NCI-H146 (cell line): ENCODE data around the gene CDH3.

Source experiments
- DNase-seq: peaks from one replicate; lab custom pipeline; 2025; lab: John Stamatoyannopoulos, UW

CDH3 gene

GRCh38 chr16:68651136-68651535, 6.0 kb downstream of the CDH3 start:
- DNase-seq, result no peak

GRCh38 chr16:68652659-68653058, 7.5 kb downstream of the CDH3 start:
- no peak for DNase-seq

DNA sequence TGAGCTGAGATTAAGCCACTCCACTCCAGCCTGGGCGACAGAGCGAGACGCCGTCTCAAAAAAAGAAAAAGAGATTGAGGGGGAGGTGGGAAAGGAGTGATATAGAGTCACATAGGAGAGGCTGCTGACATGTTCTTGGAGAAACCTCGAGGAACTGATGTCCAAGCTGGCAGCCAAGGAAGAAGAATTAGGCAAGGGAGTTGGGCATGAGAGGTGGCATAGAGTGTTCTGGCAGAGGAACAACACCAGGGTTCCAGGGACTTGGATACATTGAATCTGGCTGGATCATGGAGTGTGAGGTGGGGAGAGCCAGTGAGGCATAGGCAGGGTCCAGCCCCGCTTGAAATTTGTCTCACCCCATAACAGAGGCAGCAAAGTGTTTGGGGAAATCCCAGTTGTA, 10.7 kb downstream of the CDH3 start:
- DNase-seq, result no peak

DNA sequence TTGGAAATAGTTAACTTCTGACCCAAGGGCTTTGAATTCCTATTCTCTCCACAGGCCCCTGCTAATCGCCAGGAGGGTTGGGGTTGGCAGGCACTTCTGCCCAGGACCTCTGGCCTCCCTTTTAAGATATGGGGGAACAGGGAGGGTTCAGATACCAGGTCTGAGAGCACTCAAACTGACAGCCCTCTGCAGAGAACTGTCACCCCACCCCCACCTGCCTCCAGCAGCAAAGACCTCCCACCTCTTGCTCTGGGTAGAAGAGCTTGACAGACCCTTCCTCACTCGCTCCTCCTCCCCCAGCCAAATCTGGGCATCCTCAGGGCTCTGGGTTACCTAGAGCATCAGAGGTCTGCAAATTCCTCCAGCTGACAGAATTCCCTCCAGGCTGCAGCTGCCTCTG, 11.6 kb downstream of the CDH3 start:
- DNase-seq, result no peak

- DNase-seq, result no peak
Measured at GRCh38 chr16:68658341-68658973, 13.3 kb downstream of the CDH3 start.

GRCh38 chr16:68658974-68659360, 13.9 kb downstream of the CDH3 start:
- DNase-seq, result no peak

- no peak for DNase-seq
Measured at GRCh38 chr16:68659412-68660358, 14.6 kb downstream of the CDH3 start.

DNA sequence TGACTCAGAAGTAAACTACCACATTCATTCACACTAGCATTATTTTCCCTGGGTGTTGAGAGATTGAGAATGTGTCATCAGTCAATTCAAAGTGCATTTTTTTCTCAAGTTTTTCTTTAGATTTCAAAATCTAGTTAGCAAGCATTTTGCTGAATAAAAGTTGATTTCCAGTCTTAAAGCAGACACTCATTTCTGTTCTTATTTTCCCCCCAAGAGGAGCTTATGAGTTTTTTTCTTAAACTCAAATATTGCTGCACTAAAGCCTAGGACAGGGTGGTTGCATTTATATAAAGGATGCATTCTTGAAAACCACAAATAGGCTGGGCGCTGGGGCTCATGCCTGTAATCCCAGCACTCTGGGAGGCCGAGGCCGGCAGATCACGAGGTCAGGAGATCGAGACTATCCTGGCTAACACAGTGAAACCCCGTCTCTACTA, 15.3 kb downstream of the CDH3 start:
- no peak for DNase-seq

- no peak for DNase-seq
Measured at GRCh38 chr16:68662035-68662434, 16.9 kb downstream of the CDH3 start.

DNA sequence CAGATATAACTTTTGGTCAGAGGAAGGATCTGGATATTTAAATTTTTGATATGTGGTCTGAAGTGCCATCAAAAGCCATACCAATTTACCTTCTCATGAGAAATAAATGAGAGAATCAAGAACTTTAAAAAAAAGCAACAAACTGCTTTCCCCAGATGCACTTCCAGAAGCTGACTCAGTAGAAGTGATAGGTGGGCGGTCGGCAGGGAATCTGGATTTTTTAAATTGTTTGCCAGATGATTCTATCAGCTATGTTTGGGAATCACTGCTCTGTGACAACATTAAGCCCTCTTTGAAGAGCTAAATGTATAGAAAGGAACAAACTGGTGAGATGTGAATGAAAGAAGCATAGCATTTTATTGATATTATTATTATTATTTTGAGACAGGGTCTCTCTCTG, 19.2 kb downstream of the CDH3 start:
- no peak for DNase-seq

GRCh38 chr16:68665501-68665900, 20.4 kb downstream of the CDH3 start:
- DNase-seq, result no peak

GRCh38 chr16:68668266-68668665, 23.2 kb downstream of the CDH3 start:
- no peak for DNase-seq

- DNase-seq, result no peak
Measured at GRCh38 chr16:68676113-68676860, 31.2 kb downstream of the CDH3 start.

GRCh38 chr16:68681038-68681437, 35.9 kb downstream of the CDH3 start:
- no peak for DNase-seq

DNA sequence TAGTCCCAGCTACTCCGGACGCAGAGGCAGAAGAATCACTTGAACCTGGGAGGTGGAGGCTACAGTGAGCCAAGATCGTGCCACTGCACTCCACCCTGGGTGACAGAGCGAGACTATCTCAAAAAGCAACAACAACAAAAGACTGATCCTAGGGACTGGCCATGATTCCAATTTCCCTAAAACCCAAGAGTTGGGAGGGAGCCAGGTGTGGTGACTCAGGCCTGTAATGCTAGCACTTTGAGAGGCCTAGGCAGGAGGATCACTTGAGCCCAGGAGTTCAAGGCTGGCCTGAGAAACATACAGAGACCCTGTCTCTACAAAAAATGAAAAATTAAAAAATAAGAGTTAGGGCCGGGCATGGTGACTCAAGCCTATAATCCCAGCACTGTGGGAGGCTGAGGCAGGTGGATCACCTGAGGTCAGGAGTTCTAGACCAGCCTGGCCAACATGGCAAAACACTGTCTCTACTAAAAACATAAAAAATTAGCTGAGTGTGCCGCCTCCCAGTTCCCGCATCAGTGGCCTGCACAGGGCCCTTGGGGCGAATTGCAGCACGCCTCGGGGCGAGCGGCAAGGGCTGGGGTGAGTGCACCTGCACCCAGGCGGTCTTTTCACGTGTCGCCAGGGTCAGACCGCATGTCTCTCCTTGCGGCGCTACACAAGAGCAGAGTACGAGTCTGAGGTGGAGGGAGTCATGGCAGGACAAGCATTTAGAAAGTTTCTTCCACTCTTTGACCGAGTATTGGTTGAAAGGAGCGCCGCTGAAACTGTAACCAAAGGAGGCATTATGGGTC, 40.8 kb downstream of the CDH3 start:
- DNase-seq, result no peak

DNA sequence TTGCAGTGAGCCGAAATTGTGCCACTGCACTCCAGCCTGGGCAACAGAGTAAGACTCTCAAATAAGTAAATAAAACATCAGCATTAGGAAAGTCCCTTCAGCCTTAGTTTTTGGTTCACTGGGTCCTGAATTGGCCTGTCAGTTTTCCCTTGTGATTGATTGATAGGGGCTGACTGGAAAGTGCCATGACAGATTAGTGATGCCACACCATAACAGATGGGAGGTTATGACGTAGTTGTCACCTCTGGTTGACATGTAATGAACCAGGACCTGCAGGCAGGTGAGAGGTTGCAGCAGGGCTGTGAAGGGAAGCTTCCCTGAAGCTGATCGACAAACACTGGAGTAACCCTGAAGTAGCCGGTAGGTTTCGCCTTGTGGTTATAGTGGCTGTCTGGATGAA, 41.8 kb downstream of the CDH3 start:
- no peak for DNase-seq

DNA sequence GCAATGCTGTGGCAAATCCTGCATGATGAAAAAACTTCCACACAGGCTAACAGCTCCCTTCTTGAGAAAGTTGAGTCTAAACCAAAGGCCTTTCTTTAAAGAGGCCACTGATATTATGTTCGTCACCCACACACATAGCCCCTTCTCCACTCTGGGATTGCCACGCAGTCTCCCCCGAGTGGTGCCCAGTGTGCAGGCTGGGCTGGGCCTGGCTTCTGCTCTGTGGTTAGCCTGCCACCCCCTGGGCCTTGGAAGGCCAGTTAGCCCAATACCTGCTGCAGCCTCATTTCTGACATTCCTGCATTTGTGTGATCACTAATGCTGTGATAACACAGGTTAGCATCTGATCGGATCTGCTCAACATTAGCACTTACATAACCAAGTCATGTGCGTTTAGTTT, 44.8 kb downstream of the CDH3 start:
- DNase-seq, result no peak

DNA sequence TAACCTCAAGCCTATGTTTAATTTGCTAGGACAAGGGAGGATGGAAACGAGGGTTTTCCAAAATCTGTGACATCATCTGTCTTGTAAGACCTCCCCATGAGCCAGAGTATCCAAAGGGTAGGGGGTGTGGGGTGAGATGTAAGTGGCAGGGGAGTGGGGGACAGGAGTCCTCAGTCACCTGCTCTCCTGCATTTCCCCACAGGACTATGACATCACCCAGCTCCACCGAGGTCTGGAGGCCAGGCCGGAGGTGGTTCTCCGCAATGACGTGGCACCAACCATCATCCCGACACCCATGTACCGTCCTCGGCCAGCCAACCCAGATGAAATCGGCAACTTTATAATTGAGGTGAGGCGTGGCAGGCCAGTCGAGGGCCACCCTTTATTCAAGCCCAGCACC, 50.5 kb downstream of the CDH3 start:
- DNase-seq, result no peak

DNA sequence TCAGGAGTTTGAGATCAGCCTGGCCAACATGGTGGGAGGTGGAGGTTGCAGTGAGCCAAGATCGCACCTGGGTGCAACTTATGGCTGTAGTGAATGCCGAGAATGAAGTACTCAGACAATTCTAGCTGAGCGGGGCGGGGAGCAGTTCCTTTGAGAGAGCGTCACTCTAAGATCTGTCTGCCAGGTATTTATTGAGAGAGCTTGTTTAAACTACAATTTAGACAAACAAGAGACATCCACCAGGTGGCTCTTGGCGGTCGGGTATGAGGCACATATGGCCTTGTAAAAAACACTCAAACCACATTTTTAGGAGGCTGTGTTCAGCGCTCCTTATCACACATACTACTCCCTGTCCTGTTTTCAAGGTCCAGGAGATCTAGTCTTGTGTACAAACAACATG, 51.4 kb downstream of the CDH3 start:
- peak; percentile 12 for DNase-seq

GRCh38 chr16:68698091-68698490, 53.0 kb downstream of the CDH3 start:
- no peak for DNase-seq

GRCh38 chr16:68700120-68700519, 55.0 kb downstream of the CDH3 start:
- no peak for DNase-seq

GRCh38 chr16:68700831-68701230, 55.7 kb downstream of the CDH3 start:
- no peak for DNase-seq
